HG02840 (cell line): Measurements from ENCODE around the gene MLXIP.
"Not testable (repeated sequence)": the region's sequence is repeated elsewhere in the genome, so short reads cannot be mapped to it uniquely, and the experiment has no call there.

ENCODE experiments used
- ATAC-seq: cut with Tn5 transposase; IDR thresholded peaks from one replicate; pipeline ENCODE4 v1.9.1; 2021; ENCODE audit warnings: mild to moderate bottlenecking, moderate library complexity, moderate number of reproducible peaks; ENCODE audit not compliant: unreplicated experiment, low FRiP score

MLXIP gene

DNA sequence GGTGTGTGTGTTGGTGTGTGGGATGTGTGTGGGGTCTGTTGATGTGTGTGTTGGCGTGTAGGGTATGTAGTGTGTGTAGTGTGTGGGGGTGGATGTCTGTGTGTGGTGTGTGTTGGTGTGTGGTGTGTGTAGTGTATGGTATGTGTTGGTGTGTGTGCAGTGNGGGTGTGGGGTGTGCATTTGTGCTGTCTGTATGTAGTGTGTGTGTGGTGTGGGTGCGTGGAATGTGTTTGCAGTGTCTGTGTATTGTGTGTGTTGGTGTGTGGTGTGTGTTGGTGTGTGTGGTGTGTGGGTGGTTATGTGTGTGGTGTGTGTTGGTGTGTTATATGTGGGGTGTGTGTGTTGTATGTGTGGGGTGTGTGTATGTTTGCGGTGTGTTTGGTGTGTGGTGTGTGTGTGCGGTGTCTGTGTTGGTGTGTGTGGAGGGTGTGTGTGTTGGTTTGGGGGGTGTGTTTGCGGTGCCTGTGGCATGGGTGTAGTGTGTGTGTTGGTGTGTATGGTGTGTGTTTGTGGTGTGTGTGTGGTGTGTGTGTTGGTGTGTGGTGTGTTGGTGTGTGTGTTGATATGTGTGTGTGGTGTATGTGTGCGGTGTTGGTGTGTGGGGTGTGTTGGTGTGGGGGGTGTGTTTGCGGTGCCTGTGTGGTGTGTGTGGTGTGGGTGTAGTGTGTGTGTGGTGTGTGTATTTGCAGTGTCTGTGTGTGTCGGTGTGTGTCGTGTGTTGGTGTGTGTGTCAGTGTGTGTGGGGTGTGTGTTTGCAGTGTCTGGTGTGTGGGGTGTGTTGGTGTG, 14.7 kb downstream of the MLXIP start:
- ATAC-seq, result no peak

DNA sequence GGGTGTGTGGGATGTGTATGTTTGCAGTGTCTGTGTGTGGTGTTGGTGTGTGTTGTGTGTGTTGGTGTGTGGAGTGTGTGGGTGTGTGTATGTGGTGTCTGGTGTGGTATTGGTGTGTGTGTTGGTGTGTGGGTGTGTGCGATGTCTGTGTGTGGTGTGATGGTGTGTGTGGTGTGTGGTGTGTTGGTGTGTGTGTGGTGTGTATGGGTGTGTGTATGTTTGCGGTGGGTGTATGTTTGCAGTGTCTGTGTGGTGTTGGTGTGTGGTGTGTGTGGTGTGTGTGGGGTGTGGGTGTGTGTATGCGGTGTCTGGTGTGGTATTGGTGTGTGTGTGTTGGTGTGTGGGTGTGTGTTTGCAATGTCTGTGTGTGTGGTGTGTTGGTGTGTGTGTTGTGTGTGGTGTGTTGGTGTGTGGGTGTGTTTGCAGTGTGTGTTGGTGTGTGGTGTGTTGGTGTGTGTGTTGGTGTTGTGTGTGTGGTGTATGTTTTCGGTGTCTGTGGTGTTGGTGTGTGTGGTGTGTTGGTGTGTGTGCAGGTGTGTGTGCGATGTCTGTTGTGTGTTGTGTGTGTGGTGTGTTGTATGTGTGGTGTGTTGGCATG, 15.7 kb downstream of the MLXIP start:
- no peak for ATAC-seq

DNA sequence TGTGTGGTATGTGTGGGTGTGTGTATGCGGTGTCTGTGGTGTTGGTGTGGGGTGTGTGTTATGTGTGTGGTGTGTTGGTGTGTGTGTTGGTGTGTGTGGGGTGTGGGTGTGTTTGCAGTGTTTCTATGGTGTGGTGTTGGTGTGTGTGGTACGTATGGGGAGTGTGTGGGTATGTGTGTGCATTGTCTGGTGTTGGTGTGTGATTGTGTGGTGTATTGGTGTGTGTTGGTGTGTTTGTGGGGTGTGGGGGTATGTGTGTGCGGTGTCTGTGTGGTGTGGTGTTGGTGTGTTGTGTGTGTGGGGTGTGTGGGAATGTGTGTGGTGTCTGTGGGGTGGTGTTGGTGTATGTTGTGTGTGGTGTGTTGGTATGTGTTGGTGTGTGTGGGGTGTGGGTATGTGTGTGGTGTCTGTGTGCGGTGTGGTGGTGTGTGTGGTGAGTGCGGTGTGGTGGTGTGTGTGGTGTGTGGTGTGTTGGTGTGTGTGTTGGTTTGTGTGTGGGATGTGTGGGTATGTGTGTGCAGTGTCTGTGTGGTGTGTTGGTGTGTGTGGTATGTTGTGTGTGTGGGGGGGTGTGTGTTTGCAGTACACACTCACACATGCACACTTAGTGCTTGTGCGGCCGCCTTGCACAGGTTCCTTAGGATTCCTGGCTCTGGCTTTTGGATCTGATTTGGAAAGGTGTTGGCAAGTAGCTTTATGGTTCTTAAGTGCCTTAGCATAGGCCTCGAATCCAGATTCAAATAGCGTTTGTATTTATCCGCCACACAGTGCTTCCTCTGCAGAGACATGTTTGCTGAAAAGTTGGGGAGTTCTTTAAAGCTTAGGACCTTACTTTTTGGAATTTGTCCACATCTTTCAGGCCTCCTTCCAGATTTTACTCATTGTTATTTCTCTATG, 16.4 kb downstream of the MLXIP start:
- no peak for ATAC-seq

DNA sequence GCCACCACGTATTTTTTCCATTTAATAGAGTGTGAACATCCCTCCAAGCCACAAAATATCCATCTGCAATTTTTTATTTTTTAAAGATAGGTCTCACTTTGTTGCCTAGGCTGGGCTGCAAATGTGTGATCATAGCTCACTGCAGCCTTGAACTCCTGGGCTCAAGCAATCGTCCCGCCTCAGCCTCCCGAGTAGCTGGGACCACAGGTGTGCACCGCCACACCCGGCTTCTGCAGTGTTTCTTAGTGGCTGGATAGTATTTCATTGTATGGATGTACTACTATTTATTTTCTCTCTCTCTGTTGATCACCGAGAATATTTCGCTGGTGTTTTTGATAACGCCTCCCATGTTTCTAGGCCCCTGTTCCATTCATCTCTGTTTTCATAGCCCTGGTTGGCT, 17.5 kb downstream of the MLXIP start:
- no peak for ATAC-seq

DNA sequence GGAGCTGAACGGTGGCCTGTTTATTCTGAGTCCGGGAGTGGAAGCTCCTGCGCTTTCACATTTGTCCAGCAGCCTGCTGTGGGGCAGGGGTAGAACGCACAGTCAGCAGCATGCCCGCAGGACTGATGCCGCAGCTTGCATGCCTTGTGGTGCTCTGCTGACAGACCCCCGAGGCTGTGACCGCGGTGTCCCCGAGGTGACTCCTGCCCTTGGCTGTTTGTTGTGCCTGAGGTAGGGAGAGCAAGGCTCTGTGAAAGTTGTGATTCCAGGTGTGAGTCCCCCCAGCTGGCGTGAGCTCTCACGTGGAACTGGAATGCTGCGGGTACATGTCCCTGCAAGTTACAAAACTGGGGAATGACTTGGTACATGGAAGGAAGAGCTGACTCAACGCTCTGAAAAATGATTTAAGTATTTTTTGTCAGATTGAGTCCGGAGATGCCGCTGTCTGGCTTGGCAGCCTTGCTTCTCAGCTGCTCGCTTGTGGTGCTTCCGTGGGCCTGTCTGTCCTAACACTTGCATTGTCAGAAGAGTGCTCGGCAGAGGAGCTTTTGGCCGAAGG, 18.1 kb downstream of the MLXIP start:
- no peak for ATAC-seq

DNA sequence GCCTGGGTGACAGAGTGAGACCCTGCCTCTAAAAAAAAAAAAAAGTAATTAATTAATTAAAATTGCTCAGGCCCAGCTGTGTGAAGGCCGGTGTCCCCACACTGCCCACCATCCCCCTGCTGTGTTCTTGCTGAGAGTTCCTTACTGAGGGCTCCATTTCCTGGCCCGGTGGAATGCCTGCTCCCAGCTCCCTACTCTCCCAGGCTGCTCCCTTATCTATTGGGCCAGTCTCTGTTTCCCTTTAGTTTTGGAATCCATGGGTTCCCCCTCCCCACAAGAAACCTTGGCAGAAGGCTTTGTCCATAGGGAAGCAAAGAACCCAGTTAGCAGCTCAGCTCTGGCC, 19.0 kb downstream of the MLXIP start:
- ATAC-seq, result no peak

DNA sequence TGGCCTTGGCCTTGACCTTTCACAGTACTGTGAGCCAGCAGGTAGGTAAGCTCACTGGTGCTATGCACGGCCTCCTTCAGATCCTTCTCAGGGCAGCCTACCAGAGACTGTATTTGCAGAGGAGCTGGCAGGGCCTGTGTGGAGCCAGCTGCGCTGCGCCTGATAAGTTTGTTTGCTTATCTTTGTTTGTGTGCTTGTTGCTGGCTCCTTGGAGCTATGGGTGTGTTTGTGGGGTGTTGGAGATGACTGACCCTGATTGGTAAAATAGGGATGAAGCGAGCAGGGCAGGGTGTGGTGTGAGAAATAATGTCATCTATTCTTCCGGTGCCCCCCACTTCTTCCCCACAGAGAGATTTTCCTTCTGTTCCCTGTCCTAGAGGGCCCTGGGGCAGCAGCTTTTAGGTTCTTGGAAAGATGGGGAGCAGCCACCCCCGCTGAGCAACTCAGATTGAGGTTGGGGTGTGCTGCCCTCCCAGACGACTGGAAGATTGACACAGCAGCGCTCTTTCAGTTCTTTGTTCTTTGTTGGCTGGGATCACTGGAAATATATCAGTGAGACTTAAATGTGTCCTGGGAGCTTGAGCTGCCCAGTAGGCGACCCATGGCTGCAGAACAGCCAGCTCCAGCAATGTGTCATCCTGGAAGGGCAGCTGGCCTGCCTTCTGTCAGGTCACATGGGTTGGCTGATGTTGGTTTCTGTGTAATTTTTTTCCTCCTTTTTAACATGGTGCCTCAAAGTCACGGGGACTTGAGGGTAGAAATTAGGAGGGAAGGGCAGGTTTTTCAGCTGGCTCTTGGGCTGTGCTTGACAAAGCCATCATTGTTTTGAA, 19.6 kb downstream of the MLXIP start:
- no peak for ATAC-seq

DNA sequence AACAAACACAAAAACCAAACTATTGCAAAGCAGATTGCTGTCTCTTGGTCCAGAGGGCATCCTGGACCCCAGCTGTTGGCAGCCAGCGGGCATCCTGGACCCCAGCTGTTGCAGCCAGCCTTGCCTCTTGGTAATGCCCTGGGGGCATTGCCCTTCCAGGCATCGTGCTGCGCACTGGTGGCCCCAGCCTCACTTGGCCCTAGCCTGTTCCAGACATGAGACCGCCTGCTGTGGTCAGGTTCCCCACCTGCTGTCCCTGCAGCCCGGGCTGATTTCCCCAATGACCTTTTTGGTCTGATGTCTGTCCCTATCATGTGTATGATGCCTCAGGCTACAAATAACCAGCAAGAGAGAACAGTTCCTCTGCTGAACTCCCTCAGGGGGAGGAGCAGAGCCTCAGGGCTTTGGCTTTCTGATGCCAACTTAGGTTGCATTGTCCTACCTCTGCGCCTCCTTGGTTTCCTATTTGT, 20.8 kb downstream of the MLXIP start:
- no peak for ATAC-seq

DNA sequence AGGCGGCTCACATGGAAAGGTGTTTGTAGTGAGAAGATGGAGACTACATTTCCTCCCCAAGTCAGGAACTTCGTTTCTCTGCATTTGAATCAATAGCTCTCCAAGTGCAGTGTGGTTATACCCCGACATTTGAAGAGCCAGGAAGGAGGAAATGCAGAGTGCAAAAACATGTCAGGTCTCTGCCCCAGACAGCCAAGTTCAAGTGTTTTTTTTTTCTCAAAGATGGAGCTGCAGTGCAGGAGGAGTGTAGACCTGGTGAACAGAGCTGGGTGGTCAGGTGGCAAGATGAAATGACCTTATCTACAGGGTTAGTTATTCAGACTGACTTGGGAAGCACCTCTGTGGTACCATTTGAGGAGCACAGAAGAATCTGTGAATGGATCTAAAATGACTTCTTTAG, 21.3 kb downstream of the MLXIP start:
- ATAC-seq, result no peak

DNA sequence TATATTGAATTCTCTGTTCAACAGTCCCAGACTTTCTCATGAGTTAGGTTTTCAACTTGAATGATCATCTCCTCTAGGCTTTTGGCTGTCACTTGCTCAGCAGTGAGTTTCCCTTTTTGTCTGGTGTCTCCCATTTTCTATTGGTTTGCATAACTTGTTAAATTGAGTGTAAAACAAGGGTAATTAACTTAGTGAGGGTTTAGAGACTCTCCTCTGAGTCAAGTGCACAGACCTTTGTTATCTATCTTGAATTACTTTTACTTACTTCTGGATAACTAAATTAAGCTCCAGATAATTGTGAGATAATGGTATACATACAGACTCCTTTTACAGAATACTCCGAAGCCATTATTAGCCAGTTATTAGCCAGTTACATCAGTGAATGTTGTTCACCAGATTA, 22.0 kb downstream of the MLXIP start:
- ATAC-seq, result no peak

DNA sequence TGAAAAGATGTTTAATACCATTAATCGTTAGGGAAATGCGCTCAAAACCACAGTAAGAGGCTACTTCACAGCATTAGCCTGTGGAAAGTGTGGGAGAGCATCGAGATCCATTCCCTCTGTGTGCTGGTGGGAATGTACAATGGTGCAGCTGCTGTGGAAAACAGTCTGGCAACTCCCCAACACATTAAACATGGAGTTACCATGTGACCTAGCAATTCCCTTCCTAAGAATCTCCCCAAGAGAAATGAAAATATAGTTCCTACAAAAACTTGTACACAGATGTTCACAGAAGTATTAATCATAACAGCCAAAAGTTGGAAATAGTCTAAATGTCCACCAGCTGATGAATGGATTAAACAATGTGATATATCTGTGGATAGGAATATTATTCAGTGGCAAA, 23.8 kb downstream of the MLXIP start:
- ATAC-seq, result no peak

DNA sequence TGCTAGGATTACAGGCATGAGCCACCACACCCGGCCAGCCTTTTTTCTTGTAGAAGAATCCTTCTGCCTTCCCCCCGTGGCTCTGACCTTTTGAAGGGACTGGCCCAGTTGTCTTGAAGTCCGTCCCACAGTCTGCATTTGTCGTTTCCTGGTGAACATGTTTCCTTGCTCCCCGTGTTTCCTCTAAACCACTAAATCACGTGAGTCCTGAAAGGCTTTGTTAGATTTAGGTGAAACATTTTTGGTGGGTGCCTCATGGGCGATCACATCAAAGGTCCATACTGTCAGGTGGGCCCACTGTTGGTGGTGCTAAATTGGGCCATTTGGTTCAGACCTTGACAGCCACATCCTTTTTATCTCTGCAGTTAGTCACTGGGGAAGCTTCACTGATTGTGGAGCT, 26.3 kb downstream of the MLXIP start:
- ATAC-seq, result no peak

DNA sequence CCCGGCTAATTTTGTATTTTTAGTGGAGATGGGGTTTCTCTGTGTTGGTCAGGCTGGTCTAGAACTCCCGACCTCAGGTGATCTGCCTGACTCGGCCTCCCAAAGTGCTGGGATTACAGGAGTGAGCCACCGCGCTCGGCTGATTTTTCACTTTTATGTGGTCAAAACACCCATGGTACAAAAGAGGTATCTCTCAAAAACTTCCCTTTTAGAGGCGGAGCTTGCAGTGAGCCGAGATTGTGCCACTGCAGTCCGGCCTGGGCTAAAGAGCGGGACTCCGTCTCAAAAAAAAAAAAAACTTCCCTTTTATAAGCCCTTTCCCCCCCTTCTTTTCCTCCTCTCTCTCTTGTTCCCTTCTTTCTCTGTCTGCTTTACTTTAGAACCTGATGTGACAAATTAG, 26.9 kb downstream of the MLXIP start:
- not testable (repeated sequence) for ATAC-seq

DNA sequence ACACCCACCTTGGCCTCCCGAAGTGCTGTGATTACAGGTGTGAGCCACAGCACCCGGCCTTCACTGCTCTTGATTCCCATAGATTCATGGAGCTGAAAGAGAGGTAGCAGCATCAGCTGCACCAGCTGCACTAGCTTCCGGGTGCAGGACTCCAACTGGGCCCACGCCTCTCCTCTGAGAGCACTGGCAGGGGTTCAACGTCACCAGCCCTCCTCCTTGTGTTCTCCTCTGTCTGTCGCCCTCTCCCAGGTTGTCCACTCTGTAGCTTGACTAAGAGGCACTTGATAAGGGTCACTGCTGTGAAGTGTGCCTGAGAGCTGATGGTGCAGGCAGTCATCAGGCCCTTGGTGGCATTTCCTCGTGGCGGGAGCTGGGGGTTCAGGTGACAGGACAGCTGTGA, 28.3 kb downstream of the MLXIP start:
- no peak for ATAC-seq

DNA sequence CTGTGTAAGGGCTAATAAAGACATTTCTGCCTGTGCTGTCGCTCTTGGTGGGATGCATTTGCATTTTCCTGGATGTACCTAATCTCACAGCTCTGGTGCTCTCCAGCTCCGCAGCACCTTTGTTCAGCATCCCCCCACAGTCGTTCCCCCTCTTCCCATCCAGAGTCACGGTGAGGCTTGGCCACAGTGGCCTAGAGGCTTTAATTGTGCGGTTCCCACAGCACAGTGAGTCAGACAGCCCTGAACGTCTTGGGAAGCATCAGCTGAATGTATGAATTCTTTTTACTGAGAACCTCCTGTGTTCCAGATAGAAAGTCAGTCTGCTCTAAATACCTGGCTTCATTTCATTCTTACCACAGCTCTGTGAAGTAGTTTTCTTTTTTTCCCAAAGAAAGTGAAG, 28.7 kb downstream of the MLXIP start:
- no peak for ATAC-seq

DNA sequence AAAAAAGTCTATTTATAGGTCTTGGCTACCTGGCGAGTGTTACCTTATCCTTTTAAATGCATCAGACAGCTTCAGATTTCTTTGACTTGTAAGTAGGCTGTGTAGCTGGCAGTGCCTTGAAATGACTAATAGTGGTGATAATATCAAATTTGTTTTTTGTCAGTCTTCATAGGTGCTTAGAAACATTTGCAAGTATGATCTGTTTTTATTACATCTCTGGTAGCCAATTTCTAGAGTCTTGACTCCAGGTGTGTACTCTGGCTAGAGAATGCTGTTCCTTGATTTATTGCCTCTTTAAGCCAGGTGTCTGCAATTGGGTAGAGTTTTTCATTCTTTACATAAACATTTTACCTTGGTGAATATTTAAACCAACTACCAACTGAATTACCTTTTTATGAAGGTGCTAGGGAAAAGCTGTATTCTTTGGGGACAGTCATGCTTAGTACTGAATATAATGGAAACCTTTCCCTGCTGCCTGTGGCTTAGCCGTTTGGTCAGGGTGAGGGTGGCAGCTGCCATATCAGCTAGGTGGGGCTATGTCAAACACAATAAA, 32.6 kb downstream of the MLXIP start:
- ATAC-seq, result no peak

DNA sequence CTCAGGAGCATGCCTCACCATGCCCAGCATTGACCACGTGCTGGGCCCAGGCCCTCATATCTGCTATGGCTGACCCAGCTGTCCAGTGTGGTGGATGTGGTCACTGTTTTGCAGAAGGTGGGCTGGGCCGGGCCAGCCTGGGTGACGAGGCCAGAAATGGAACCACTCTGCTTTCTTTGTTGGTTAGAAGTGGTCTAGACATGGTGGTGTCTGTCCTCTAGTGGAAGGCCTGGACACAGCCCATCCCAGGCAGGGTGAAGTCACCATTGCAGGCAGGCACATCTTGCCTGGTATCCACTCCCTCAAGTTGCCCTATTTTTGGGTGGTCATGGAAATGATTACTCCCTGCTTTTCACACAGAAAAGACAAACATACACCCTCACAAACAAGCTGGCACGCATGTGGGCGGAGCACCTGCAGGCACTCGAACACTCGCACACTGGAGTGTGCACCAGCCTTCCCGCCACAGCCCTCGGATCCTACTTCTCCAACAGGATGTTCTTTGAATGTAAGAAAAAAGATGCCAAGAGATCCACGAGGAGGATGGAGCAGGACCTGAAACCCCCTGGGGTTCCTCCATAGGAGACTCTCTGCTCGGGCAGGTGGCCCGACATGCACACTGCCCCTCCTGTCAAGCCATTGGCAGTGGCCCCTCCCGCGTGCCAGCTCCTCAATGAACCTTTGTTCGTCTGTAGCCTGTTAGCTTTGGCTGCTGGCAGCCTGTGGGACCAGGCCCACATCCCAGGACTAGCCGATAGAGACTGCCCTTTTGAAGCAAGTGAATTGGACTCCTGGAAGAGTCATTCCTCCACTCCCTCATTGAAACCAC, 38.4 kb downstream of the MLXIP start:
- no peak for ATAC-seq

DNA sequence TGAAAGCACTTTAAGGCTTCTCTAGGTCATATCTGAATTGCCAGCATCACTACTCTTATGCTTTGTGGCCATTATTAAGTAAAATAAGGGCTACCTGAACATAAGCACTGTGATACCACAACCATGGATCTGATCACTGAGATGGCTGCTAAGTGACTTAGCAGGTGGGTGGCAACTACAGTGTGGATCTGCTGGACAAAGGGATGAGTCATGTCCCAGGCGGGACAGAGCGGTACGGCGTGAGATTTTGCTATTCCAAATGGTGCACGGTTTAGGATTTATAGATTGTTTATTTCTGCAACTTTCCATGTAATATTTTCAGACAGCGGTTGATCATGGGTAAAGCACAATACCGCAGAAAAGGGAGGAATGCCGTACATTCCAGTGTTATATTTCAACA, 39.4 kb downstream of the MLXIP start:
- no peak for ATAC-seq

DNA sequence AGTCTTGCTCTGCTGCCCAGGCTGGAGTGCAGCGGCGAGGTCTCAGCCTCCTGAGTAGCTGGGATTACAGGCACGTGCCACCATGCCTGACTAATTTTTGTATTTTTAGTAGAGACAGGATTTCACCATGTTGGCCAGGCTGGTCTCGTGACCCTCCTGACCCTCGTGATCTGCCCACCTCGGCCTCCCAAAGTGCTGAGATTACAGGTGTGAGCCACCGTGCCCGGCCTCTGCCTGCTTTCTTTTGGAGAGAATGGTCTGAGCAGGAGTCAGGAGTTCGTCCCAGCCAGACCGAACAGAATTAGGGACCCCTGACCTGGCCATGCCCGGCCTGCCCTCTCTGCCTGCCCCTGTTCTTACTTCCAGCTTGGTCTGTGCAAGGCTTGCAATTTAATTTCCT, 42.8 kb downstream of the MLXIP start:
- not testable (repeated sequence) for ATAC-seq
